Bronchial epithelial cell (primary cell): ENCODE results near the gene MYLK2. TPM values are rescaled to one million over a fixed set of nuclear protein-coding genes. Genes with fewer than 3 reads are reported as not detected.
A peak's percentile ranks its signal among the peaks of the same experiment; 100 is the strongest.

Experiments used
- DNase-seq: peaks from one replicate; pipeline ENCODE4 v3.0.0-alpha.2; 2010; ENCODE audit warnings: low read depth
- FAIRE-seq: peaks from 2 replicates; lab custom pipeline; 2011; peaks lifted over from hg19 to GRCh38; lab: Jason Lieb, UNC
- H3K27me3 ChIP-seq: 2 replicates; pipeline ENCODE4 v1.5.1; 2011; ENCODE audit warnings: low read length; ENCODE audit not compliant: control insufficient read depth, insufficient read depth
- H3K36me3 ChIP-seq: 2 replicates; pipeline ENCODE4 v1.5.1; 2011; ENCODE audit warnings: low read length; ENCODE audit not compliant: control insufficient read depth, insufficient read depth
- H3K4me3 ChIP-seq: 2 replicates; pipeline ENCODE4 v1.5.1; 2011; ENCODE audit warnings: mild to moderate bottlenecking, low read depth, low read length, control low read depth
- CTCF ChIP-seq: IDR thresholded peaks from 2 replicates; pipeline ENCODE4 v1.5.1; 2011; ENCODE audit warnings: mild to moderate bottlenecking, moderate library complexity, low read length, control low read depth, inconsistent platforms; ENCODE audit not compliant: insufficient read depth, severe bottlenecking
- total RNA-seq: library from RNA; depleted of rRNA; stranded (reverse); fragments of >200 nt; gene quantifications from 2 replicates; pipeline ENCODE4 v1.2.1, GENCODE V29; 2014

MYLK2 gene
- total RNA-seq, 1 donor from 2014 or later, result not detected

- Histone ChIP-seq H3K27me3 (peaks cover 2% of the 10 kb centered on the region), H3K4me3 (no peak overlapping the region), H3K36me3 (no peaks in the 10 kb centered on the region)
- FAIRE-seq, result no peak
- no peak for DNase-seq
- no peak for TF ChIP-seq CTCF
Measured at GRCh38 chr20:31843288-31843687, 24.1 kb downstream of the MYLK2 start.

GRCh38 chr20:31843881-31844280 is 24.7 kb downstream of the MYLK2 start:
- no peak for FAIRE-seq
- no peaks in the 10 kb centered on the region for H3K36me3 ChIP-seq
- H3K27me3 ChIP-seq, result peaks cover 2% of the 10 kb centered on the region
- no peak for TF ChIP-seq CTCF
- no peak overlapping the region for H3K4me3 ChIP-seq
- no peak for DNase-seq

GRCh38 chr20:31844737-31845299 is 25.7 kb downstream of the MYLK2 start:
- Histone ChIP-seq H3K4me3 (no peak overlapping the region), H3K27me3 (peaks cover 2% of the 10 kb centered on the region), H3K36me3 (no peaks in the 10 kb centered on the region)
- no peak for TF ChIP-seq CTCF
- DNase-seq (no peak), FAIRE-seq (no peak)

- FAIRE-seq (no peak), DNase-seq (peak; percentile 29)
- Histone ChIP-seq H3K27me3 (peaks cover 2% of the 10 kb centered on the region), H3K36me3 (no peaks in the 10 kb centered on the region), H3K4me3 (no peak within 1 kb of the TSS)
- no peak for TF ChIP-seq CTCF
Measured at GRCh38 chr20:31845300-31845863, 26.2 kb downstream of the MYLK2 start, which contains the start of gene FOXS1. FOXS1 (minus strand) TSS chr20:31845604; CDS start chr20:31845542, 62 bp downstream.

GRCh38 chr20:31846793-31847138 is 27.6 kb downstream of the MYLK2 start:
- H3K4me3 ChIP-seq, result no peak overlapping the region
- H3K27me3 ChIP-seq, result peaks cover 8% of the 10 kb centered on the region
- FAIRE-seq (no peak), DNase-seq (no peak)
- TF ChIP-seq CTCF, result no peak
- H3K36me3 ChIP-seq, result no peaks in the 10 kb centered on the region
